ENCODE data around the gene NEDD8.

DNA sequence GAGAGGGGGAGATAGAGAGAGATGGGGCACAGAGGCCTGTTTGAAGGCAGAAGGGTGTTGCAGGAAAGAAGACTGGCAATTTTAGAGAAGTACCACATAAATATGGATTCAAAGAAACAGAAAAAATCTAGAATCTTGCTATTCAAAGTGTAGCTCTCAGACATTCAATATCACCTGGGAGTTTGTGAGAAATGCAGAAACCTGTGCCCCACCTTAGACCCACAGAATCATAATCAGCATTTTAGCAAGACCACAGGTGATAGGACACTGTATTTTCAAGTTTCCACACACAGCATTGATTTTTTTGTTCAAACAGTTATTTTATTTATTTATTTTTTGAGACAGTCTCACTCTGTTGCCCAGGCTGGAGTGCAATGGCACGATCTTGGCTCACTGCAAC lies 3.3 kb downstream of the NEDD8 start:
- TF ChIP-seq EP300 (IDR thresholded peaks at IDR 0.05; ENCODE audit: borderline replicate concordance) (no peak), YY1 (IDR thresholded peaks at IDR 0.05; ENCODE audit: low read depth) (no peak), CREB1 (IDR thresholded peaks at IDR 0.05; ENCODE audit: low read depth) (no peak), ZBTB7A (IDR thresholded peaks at IDR 0.05; ENCODE audit: low read depth) (no peak)

Data from Ishikawa (cell line).